ENCODE results near the gene BMI1.
"Not testable (repeated sequence)": the region's sequence is repeated elsewhere in the genome, so short reads cannot be mapped to it uniquely, and the experiment has no call there.

Gene BMI1

DNA sequence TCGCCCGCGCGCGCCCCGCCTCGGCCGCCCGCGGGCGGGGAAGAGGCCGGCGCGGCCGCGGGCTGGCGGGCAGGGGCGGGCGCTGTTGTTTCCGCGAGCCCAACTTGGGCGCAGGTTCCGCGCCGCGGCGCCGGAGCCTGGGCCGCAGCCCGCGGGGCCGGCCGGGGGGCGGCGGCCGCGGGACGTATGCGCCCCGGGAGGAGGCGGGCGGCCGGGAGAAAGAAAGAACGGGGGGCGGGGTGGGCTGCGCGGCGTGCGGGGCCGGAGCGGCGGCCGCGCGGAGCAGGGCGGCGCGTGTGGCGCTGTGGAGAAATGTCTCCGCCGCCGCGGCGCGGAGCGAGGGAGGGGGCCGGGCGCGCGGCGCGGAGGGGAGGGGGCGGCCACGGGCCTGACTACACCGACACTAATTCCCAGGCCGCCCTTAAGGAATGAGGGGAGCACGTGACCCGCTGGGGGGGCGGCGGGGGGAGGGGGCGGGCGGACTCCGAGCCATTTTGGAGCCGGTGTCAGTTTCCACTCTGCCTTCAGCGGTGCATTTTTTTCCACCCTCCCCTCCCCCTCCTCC lies at the start of gene BMI1:
Gene BMI1 (plus strand): TSS at position 509 of the 565 bp plus-strand sequence. CDS start 5,351 bp downstream, outside the sequence.
- DNase-seq: peak; percentile 70 to 75

DNA sequence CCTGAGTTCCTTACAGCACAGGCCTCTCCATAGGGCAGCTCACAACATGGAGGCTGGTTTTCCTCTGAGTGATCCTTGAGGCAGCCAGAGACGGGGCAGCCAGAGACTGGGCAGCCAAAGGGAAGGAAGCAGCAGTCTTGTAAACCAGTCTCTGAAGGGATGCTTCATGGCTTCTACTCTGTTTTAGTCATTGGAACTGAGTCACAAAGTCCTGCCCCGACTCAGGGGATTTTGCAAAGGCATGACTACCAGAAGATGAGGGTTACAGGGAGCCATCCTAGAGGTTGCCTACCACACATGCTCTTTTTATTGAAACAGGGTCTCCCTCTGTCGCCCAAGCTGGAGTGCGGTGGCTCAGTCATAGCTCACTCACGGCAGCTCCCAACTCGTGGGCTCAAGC lies 49.1 kb upstream of the BMI1 start:
- DNase-seq: no peak

DNA sequence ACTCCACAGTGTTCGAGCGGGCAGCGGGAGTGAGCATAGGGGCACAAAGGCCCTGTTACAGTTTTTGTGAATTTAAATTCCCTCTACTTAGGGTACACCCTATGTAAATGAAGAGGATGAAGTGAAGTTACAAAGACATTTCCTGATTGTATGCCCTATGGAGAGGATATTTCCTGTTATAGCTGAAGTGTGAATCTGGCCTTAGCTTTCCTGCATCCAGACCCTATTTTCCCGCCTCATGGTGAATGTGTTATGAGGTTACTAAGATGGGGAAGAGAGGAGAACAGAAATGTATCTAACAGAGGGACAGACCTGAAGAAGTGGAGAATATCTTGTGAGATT lies 42.5 kb upstream of the BMI1 start:
- no peak for DNase-seq

DNA sequence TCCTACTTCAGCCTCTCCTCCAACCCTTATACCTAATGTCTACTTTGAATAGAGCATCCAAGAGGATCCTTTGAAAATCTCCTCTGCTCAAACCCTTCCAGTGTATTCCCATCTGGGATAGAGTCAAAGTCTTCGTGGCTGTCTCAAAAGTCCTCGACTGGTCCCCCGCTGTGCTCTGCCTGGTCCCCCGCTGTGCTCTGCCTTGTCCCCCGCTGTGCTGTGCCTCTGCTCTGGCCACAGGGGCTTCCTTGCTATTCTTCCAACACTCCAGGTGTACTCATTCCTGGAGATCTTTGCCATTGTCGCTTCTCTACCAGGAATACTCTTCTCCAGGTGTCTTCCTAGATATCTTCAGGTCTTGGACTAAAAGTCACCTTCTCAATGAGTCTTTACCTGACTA lies 40.8 kb upstream of the BMI1 start:
- no peak for DNase-seq

DNA sequence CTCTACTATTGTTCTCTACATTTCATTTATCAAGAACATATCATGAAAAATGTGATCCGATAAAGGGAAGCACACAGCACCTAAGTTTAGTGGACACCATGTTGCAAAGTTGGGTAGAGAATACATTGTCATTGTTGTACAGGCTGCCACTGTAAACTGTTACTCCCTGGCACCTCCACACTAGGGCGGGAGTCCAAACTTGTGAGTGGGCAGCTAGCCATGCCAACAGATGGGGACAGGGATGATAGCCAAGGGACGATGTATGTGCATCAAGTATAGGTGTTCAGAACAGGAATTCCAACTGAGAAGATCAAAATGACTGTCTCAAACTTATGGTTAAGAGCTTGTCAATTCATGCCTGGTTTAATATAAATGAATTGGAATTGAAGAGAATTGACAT lies 35.8 kb upstream of the BMI1 start:
- no peak for DNase-seq

DNA sequence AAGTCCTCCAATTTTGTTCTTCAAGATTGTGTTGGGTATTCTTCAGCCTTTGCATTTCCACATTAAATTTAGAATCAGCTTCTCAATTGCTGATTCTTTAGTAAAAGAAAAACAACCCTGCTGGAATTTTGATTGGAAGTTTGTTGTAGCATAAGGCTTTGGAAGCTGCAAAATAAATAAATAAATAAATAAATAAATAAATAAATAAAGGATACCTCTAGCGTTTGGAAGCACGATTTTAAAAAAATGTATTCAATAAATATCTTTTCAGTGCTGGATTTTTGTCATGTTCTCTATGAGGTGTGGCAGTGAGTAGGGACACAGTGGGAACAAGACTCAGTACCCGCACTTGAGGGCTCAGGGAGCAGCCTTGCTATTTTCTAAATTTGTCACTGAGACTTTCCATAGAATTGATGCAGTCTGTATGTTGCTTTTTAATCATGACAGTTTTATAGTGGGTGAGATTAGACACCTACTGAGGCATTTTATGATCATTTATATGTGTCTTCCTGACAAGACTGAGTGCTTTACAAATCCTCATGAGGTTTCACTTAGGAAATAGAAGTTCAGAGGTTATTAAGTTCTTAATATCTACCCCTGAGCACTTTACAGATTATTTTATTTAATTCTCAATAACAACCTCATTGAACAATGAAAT lies 27.0 kb upstream of the BMI1 start:
- no peak for DNase-seq

DNA sequence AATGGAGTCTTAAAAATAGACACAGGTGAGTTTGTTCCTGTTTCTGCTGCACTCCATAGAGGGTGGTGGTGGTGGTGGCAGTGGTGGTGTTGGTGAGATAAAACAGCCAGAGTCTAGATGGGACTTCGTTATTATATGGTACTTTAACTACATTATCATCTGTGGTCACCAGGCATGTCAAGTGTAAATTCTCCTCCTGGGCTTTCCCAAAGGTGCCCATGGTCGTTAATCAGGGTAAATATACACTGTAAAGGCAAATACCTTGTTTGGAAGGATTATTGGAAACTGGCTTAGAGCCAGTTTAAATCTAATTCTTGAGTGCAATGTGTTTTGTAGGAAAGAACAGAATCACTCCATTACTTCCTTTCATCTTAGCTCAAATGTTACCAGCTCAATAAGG lies 26.2 kb upstream of the BMI1 start:
- DNase-seq: no peak

DNA sequence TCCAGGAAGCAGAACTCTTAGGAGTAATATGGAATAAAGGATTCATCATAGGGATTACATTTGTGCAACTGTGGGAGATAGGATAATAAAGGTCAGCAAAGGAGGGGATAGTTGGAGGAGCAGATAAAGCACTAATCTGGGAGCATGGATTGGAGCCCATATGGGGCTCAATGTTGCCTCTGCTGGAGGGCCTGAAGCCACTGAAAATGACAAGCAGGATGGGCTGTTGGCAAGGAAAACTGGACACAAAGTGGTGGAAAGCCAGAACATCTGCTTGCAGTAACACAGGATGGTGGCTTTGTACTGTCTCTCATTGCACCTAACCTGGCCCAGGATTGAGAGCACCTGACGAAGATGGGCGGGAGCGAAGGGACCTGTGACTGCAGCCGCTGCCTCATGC lies 19.7 kb upstream of the BMI1 start:
- DNase-seq: no peak

DNA sequence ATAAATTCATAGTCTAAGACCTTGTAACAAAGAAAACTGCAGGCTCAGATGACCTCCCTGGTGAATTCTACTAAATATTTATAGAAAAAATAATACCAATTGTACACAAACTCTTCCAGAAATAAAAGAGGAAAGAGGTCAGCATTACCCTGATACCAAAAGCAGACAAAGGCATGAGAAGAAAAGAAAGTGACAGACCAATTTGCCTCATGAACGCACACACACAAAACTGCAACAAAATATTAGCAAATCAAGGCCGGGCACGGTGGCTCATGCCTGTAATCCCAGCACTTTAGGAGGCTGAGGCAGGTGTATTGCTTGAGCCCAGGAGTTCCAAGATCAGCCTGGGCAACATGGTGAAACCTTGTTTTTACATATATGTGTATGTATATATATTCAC lies 17.4 kb upstream of the BMI1 start:
- no peak for DNase-seq

DNA sequence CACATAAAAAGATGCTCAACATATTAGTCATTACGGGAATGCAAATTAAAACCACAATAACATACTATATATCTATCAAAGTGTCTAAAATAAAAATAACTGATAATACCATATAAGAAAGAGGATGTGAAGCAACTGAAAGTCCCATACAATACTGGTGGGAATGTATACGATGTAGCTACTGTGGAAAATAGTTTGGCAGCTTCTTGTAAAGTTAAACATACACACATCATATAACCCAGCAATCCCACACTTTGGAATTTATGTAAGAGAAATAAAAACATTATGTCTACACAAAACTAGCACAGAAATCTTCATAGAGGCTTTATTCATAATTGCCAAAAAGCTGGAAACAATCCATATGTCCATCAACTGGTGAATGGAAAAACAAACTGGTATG lies 15.2 kb upstream of the BMI1 start:
- DNase-seq: no peak

DNA sequence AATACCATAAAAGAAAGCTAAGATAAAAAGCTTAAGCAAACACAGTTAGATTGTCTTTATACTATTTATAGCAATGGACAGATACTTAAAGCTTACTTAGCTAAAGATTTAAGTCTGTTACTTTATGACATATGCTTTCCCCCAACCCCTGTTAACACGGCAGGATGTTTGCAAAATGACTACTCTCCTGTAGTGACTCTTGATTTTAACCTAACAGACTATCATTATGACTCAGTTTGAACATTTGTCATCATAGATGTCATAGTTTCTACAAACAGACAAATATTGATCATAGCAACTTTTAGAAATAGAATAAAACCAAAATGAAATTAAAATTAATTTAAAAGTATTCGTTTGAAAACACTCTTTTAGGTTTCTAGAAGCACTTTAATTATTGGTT lies 12.5 kb upstream of the BMI1 start:
- DNase-seq: peak in 1 of 2 experiments; percentile 23

DNA sequence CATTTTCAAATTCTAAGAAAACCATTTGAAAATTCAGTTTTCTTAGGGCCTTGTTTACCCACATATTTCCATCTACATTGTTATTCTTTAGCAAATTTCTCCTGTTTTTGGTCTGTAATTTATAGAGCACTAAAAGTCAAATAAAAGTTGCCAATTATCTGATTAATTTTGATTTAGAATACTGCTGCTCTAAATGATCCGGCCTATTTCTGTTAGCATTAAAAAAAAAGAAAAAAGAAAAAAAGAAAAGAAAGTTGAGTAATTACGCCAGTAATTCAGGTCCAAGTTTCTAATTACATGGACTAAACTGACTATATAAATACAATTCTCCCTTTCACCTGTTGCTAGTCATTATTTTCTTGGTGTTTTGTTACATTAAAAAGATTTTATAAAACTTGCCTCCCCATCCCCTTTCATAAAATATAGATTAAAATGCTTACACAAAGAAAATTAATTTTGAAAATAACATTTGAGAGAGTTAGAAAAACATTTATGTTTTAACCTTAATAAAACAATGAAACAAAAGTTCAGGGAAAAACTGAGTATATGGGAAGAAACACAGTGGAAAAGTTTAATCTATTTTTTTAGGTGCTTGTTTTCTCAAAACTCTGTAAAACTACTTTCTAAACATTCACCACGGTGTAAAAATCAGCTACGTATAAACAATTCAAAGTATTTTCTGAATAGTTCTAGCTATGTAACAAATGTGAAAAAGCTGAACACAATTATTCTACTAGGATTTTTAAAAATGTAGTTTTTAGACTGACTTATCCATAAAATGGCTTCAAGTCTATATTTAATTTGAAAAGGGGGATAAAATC lies 11.5 kb upstream of the BMI1 start:
- DNase-seq: no peak

DNA sequence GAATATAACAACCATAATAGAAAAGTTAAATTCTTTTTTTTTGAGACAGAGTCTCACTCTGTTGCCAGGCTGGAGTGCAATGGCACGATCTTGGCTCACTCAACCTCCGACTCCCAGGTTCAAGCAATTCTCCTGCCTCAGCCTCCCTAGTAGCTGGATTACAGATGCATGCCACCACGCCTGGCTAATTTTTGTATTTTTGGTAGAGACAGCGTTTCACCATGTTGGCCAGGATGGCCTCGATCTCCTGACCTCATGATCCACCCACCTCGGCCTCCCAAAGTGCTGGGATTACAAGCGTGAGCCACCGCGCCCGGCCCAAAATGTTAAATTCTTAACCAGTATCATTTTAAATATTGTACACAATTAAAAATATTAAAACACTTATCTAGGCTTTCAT lies 10.9 kb upstream of the BMI1 start:
- DNase-seq: not testable (repeated sequence)

DNA sequence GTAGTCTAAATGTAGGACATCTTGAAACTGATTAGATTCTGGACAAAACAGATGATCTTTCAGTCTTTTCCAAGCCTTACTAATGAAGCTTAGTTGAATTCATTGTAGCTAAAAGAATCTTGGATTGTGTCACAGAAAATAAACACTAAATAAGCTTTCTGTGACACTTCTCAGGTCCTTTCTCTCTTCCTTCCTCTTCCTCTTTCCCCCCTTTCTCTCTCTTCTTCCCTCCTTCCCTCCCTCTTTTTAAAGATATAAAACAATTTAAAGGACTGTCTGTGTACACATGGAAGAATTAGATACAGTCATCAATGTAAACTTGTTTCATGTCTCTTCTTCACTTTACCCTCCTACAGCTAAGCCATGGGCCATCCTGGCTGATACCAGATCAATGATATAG lies 10.0 kb upstream of the BMI1 start:
- no peak for DNase-seq

DNA sequence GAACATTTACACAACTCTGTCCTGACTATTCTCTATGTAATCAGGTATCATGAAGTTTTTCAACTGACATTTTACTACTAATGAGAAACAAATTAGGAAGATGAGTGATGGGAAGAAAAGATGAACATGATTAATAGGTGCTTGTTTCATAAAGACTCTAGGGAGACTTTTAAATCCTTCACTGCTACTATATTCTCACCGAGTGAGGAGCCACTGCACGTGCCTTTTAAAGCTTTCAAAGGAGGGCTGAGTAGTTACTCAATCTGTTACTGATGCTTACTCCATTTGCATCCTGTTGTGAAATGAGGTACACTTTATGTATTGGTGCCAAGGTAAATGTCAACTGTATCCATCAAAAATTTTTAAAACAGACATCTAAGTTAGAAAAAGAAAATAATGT lies 6.0 kb upstream of the BMI1 start:
- no peak for DNase-seq

DNA sequence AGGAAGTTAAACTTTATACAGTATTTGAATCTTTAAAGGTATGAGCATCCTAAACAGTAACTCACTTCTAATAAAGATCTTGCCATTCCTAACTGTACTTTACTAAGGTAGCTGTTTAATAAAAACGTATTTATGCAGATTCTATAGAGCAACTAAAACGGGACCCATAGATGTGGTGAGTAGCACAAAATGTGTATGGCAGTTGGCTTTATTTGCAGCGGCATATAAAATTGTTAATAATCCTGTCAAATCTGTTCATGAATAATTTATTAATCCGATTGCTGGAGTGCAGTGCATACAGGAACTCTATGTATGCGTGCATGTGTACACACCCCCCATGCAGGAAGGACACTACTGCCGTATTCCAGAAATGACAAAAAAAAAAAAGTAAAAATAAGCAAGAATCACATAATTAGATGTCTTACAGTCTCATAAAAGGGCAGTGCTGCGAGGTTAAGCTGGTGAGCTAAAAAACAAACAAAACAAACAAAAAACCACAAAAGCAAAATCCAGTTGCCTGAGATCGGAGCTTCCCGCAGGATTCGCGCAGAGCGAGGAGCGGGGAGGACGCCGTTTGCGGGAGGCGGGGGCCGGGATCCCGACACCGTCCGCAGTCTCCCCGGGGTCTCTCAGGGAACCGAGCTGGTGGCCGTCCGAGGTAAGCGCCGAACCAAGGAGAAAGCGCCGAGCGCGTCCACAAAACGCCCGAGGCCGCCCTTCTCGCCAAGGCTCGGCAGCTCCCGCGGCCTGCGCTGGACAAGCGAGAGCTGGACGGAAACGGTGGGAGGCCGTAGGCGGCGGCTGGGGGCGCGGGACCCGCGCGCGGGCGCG lies 5.2 kb upstream of the BMI1 start:
- no peak for DNase-seq

DNA sequence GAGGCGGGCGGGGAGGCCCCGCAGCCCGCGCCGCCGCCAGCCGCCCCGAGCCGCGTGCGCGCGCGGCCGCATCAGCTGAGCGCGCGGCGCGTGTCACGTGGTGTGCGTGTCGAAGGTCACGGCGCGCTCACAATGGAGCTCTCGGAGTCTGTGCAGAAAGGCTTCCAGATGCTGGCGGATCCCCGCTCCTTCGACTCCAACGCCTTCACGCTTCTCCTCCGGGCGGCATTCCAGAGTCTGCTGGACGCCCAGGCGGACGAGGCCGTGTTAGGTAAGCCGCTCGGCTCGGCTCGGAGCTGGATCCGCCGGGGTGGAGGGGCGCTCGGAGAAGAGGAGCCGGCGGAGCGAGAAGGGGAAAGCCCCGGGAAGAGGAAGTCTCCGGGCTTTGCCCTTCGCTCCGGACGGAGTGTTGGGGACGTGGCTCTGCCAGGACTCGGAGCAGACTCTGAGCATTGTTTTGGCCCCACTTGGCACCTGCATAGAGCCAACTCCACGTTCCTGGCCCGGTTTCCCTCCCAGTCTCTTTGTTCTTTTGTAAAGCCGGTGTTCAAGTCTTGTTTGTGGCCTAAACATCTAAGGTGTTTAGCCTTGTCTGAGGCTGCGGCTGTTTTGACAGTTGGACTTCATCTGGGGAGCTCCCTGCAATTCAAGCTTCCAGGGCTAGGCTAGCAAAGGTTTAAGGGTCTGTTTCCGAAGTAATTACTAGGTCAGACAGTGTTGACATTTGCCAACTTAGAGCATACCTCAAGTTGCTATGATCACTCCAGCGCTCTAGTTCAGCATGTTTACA lies 4.4 kb upstream of the BMI1 start, which contains the start of gene COMMD3:
Gene COMMD3 (plus strand): TSS at position 103 of the 790 bp plus-strand sequence. CDS start 30 bp downstream, at position 133.
- peak; percentile 77 to 80 for DNase-seq

DNA sequence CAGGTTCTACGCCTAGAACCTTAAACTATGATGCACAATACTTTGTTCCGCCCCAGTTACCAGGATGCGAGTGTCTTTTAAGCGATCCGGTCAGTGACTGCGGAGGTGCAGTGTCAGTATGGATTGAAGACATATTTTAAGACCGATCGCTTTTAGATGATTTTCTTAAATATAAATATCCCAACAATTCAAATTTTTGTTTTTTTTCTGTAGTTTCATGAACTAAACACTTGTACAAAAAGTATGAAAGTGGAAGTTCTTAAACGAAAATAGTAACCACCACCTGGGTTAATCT lies 3.9 kb upstream of the BMI1 start:
- peak in 1 of 2 experiments; percentile 35 for DNase-seq

DNA sequence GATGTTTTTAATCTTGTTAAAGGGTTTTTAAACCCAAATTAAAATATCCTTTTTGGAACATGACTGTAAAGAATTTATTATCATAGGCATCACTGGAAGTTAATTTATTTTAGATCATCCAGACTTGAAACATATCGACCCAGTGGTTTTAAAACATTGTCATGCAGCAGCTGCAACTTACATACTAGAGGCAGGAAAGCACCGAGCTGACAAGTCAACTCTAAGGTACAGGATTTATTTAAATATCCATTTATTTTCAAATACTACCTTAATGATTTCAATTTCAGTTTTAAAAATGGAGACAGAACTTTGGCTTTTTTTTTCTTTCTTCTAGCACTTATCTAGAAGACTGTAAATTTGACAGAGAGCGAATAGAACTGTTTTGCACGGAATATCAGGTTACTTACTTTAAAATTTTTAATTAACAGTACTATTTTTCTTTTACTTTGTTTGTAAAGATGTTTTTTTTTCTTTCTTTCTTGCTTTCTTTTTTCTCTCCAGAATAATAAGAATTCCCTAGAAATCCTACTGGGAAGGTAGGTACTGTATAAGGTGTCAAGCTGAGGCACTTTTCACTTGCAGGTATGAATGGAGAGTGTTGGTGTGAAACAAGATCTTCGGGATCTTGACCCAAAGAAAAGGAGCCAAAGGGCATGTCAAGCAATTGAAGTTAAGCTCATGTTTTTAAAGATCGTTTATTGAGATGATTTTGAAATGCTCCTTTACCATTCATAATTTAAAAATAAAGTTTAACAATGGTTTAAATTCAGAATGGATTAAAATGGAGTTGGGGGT lies 2.9 kb upstream of the BMI1 start:
- no peak for DNase-seq

DNA sequence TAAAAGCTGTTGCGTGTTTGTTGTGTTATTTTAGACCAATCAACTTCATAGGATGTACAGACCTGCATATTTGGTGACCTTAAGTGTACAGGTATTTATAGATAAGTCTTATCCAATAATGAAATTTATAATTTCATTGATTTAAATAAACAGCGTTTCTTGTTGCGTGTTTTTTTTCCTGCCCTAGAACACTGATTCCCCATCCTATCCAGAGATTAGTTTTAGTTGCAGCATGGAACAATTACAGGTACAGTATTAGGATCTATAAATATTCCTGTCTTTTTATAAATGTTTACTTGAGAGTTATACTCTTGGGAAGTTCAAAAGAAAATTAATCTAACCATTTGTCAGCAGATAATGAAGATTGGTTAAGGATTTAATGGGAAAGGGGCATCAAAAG lies 2.1 kb upstream of the BMI1 start:
- no peak for DNase-seq

DNA sequence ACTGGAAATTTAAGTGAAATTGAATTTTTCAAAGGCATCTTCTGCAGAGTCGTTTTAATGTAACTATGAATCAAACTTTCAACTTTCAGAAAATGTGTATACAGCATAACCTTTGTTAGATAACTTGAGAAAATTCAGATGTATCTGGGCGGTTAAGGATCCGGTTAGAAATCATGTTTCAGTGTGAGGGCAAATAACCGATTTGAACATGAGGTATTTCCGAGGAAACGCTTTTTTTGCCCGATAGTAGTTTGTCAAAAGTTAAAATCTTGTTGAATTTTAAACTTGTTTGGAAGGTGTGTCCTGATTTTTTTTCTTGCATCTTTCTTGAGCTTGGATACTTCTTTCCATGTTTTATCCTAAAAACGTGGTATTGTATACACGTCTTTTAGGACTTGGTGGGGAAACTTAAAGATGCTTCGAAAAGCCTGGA lies 1.3 kb upstream of the BMI1 start:
- no peak for DNase-seq
